Subcutaneous abdominal adipose tissue (tissue), 5 donors: ENCODE data around the gene AGAP1.

Experiments
- H3K27ac ChIP-seq: one replicate; pipeline ENCODE4 v1.7.0; 2013; ENCODE audit warnings: low read depth, mild to moderate bottlenecking, inconsistent platforms, low read length, moderate library complexity
- H3K27me3 ChIP-seq, 5 donors: one replicate each; pipeline ENCODE4 v1.7.0; 2013; ENCODE audit warnings: low read length in 5 of 5, inconsistent platforms in 1 of 5; ENCODE audit not compliant: control insufficient read depth in 5 of 5, insufficient read depth in 4 of 5
- H3K36me3 ChIP-seq, 5 donors: one replicate each; pipeline ENCODE4 v1.7.0; 2013; ENCODE audit warnings: low read length in 5 of 5; ENCODE audit not compliant: control insufficient read depth in 5 of 5, insufficient read depth in 5 of 5
- H3K4me1 ChIP-seq, 5 donors: one replicate each; pipeline ENCODE4 v1.7.0; 2013; ENCODE audit warnings: low read length in 5 of 5, mild to moderate bottlenecking in 3 of 5, moderate library complexity in 1 of 5; ENCODE audit not compliant: control insufficient read depth in 5 of 5, insufficient read depth in 5 of 5
- H3K4me3 ChIP-seq, 5 donors: one replicate each; pipeline ENCODE4 v1.7.0; 2013; ENCODE audit warnings: low read length in 5 of 5, low read depth in 1 of 5
- H3K9ac ChIP-seq, 5 donors: one replicate each; pipeline ENCODE4 v1.7.0; 2013; ENCODE audit warnings: low read length in 5 of 5, mild to moderate bottlenecking in 4 of 5, moderate library complexity in 3 of 5
- H3K9me3 ChIP-seq, 5 donors: one replicate each; pipeline ENCODE4 v1.7.0; 2013; ENCODE audit warnings: low read length in 5 of 5; ENCODE audit not compliant: control insufficient read depth in 5 of 5
- donor health status: healthy.
- donor health status: healthy.
- donor health status: healthy.
- donor health status: healthy.
- donor health status: healthy.

Gene AGAP1

DNA sequence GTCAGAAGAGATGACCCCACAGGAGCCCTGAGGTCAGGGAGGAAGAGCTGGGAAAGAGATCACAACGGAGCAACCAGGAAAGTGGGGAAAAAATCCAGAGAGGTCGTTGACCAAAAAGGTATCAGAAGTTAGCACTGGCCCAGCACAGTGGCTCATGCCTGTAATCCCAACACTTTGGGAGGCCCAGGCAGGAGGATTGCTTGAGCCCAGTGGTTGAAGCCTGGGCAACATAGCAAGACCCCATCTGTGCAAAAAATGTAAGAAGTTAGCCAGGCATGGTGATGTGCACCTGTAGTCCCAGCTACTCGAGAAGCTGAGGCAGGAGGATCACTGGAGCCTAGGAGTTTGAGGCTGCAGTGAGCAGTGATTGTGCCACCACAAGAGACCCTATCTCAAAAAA lies 552.9 kb downstream of the AGAP1 start:
- H3K9me3 ChIP-seq: no peaks in the 10 kb centered on the region
- H3K27ac ChIP-seq: no peak overlapping the region
- peaks cover 0 to 47% (median 41%) of the 10 kb centered on the region in 5 donors for H3K36me3 ChIP-seq
- peaks cover 0 to 2% (median 0%) of the 10 kb centered on the region in 5 donors for H3K4me1 ChIP-seq
- no peak overlapping the region for H3K4me3 ChIP-seq
- H3K9ac ChIP-seq: no peak overlapping the region
- H3K27me3 ChIP-seq: no peaks in the 10 kb centered on the region

DNA sequence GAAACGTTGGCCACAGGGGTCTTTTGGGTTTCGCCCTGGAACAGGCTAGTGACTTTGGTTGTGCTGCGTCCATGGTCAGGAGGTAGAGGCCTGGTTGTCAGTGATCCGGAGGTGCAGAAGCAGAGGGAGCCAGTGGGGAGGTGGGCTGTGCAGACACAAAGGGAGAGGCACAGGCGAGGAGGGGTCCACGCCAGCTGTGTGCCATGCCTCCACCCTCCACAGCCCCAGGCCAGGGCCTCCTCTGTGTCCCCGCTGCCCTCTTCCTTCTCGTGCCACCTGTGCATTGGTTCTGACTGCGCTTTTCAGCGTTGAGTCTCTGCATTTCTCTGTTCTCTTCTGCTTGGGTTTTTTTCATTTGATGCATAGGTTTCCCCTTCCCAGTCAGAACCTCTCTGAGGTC lies 553.3 kb downstream of the AGAP1 start:
- H3K9me3 ChIP-seq: no peaks in the 10 kb centered on the region
- no peak overlapping the region for H3K27ac ChIP-seq
- H3K4me3 ChIP-seq: no peak overlapping the region
- H3K36me3 ChIP-seq: peaks cover 0 to 43% (median 38%) of the 10 kb centered on the region in 5 donors
- no peaks in the 10 kb centered on the region for H3K27me3 ChIP-seq
- H3K9ac ChIP-seq: no peak overlapping the region
- peaks cover 0 to 2% (median 0%) of the 10 kb centered on the region in 5 donors for H3K4me1 ChIP-seq

DNA sequence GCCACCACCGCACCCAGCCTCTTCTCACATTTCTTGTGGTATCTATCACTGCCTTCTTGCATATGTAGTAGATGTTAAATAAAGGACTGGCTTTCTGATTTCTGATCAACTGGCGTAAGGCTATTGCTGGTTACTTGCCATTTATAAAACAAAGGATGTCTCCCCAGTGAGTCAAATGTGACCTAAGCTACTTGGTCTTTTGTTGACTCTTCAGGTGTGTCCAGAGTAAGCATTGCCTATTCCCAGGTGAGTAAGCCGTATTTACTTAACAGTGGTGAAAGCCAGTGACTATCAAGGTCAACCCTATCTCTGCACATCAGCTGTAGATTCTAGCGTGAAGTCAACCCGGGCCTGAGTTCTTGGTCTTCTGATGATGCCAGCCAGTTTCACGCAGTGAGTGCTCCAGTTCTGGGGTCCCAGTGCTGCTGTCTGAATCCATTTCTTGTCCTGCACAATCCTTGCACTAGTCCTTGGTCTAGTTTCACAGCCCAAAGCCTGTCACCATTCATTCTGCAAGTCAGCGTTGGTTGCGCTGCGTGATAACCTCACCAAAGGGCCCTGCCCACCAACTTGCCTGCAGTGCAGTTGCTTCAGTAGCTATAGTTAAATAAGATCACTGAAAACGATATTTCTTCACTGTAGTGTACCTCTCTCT lies 554.2 kb downstream of the AGAP1 start:
- no peaks in the 10 kb centered on the region for H3K27me3 ChIP-seq
- H3K4me1 ChIP-seq: peaks cover 0 to 2% (median 0%) of the 10 kb centered on the region in 5 donors
- peaks cover 0 to 38% (median 34%) of the 10 kb centered on the region in 5 donors for H3K36me3 ChIP-seq
- H3K4me3 ChIP-seq: no peak overlapping the region
- no peak overlapping the region for H3K27ac ChIP-seq
- no peaks in the 10 kb centered on the region for H3K9me3 ChIP-seq
- no peak overlapping the region for H3K9ac ChIP-seq

DNA sequence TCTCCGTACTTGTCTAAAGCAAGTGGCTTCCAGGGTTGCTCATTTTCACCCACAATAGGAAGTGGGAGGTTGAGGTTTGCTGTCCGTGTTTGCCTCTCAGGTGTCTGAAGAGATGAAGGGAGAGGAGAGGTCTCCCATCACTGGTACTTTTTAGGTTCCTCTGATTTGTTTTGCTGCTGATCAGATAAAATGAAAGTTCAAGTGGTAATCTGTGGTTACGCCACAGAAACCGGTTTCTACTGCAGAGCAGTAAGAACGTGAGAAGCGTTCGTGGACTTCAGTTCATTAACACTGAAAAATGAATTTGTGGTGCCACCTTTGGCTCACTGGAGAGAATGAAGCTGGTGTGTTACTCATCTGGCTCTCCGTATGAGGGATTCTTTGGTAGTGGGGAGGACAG lies 556.1 kb downstream of the AGAP1 start:
- H3K4me3 ChIP-seq: no peak overlapping the region
- peaks cover 0 to 2% (median 0%) of the 10 kb centered on the region in 5 donors for H3K4me1 ChIP-seq
- peaks cover 0 to 31% (median 28%) of the 10 kb centered on the region in 5 donors for H3K36me3 ChIP-seq
- no peaks in the 10 kb centered on the region for H3K27me3 ChIP-seq
- H3K27ac ChIP-seq: no peak overlapping the region
- H3K9ac ChIP-seq: no peak overlapping the region
- H3K9me3 ChIP-seq: no peaks in the 10 kb centered on the region

DNA sequence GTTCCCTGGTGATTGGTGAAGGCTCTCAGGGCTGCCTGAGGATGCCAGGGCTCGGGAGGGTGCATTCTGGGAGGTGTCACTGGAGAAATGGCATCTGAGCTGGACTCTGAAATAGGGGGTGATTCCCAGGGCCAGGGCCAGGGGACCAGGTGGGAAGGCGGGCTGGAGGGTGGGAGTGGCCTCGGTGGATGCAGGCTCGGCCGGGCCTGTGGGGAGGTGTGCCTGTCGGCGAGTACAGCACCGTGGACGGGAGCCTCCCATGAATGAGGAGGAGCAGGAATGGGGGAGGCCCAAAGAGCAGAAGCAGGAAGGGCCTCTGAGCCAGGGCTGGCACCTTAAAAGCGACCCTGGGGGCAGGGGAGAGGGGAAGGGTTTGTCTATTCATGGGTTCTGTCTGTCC lies 557.5 kb downstream of the AGAP1 start:
- Histone ChIP-seq H3K9ac (no peak overlapping the region), H3K9me3 (no peaks in the 10 kb centered on the region), H3K36me3 (peaks cover 0 to 25% (median 21%) of the 10 kb centered on the region in 5 donors), H3K4me1 (peaks cover 0 to 2% (median 0%) of the 10 kb centered on the region in 5 donors), H3K4me3 (no peak overlapping the region), H3K27ac (no peak overlapping the region), H3K27me3 (no peaks in the 10 kb centered on the region)

DNA sequence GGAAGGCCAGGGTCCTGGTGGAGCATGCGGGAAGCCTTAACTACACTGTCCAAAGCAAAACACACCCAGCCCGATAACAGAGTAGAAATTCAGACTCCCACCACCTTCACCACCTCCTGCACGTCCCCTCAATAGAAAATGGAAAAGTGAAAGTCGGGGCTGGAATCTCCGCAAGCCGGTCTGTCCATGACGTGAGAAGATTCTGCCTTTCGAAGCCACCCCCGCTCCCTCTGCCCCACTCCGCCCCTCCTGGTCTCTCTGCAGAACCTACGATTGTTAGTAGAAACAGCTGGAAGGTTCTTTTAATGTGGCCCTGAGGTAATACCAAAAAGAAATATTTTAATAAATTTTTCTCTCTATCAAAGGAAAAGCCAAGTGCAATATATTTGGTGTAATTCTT lies 558.0 kb downstream of the AGAP1 start:
- Histone ChIP-seq H3K27me3 (no peaks in the 10 kb centered on the region), H3K4me1 (peaks cover 0 to 2% (median 0%) of the 10 kb centered on the region in 5 donors), H3K27ac (no peak overlapping the region), H3K4me3 (no peak overlapping the region), H3K36me3 (peaks cover 0 to 25% (median 21%) of the 10 kb centered on the region in 5 donors), H3K9me3 (no peaks in the 10 kb centered on the region), H3K9ac (no peak overlapping the region)

DNA sequence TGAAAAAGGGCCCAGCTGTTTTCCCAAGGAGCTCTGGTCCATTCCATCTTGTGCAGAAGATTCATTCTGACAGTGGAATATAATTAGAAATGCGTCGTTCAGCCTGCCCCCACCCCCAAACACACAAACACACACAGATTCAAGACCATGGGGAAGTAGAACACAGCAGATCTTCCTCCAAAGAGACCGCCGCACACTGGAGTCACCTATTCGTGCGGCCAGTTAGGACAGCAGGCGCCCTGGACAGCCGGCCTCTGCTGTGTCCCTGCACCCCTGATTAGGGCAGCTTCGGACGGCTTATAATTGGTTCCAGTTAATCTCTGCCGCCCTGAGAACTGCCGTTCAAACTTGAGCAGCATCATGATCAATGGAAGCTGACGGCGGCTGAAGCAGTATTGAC lies 558.4 kb downstream of the AGAP1 start:
- no peaks in the 10 kb centered on the region for H3K27me3 ChIP-seq
- H3K4me1 ChIP-seq: peaks cover 0 to 2% (median 0%) of the 10 kb centered on the region in 5 donors
- H3K9ac ChIP-seq: no peak overlapping the region
- peaks cover 0 to 25% (median 21%) of the 10 kb centered on the region in 5 donors for H3K36me3 ChIP-seq
- H3K27ac ChIP-seq: no peak overlapping the region
- no peak overlapping the region for H3K4me3 ChIP-seq
- H3K9me3 ChIP-seq: no peaks in the 10 kb centered on the region

DNA sequence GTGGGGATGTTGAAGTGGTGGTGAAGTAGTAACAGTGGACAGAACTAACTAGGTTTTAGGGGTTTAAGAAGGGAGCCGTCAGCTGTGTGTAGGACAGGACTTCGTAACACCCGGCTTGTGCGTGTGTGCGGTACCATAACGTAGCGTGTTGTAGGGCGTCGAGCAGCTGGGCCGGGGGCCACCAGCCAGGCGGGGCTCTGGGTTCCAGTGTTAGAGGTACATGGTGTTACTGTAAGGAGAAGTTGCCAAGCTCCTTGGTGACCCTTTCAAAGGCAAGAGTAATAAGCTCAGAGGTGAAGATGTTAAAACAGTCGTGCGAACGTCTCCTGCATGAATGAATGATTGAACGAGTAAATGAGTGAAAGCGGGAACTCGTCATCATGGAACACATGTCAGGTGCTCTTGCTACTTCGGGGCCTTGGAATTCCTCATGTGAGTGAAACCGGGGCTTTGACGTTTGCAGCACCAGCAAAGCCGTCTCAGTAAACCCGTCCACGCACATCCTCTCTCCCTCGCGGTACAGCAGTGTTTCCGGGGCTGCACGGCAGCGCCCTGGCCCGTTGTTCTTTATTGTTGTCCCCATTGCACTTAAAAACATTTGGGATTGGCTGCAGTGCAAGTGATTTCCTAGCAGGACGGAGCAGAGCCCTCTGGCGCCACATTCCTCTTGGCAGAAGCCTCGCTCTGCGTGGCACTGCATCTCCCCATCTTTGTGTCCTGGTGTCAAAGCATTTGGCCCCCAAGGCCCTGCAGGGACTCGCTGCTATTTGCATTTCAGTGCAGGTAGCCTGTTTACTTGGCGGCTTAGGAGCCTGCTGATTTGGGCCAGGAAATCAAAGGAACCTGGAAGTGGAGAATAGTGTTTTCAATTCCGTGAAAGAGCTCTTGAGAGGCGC lies 559.3 kb downstream of the AGAP1 start:
- Histone ChIP-seq H3K27ac (no peak overlapping the region), H3K4me3 (no peak overlapping the region), H3K4me1 (peaks cover 0 to 2% (median 0%) of the 10 kb centered on the region in 5 donors), H3K36me3 (peaks cover 0 to 22% (median 18%) of the 10 kb centered on the region in 5 donors), H3K9me3 (peaks cover 0 to 5% (median 1%) of the 10 kb centered on the region in 5 donors), H3K9ac (no peak overlapping the region), H3K27me3 (no peaks in the 10 kb centered on the region)

DNA sequence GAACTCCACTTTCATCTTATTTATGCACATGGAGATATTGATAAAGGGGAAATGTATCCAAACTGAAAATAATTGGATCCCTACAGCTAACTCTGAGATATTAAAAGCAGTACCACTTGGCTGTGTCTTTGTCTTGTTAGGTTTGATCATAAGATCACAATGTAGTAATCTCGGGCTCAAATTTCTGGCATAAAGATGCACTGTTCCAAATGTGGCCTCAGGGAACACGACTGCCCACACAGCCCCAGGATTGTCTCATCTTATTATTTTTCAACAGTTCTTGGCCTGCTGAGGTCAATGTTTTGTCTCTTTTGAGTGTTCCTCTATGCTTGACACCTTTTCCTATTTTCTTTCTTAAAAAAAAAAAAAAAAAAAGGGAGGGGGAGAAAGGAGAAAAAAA lies 560.3 kb downstream of the AGAP1 start:
- H3K9ac ChIP-seq: no peak overlapping the region
- H3K4me1 ChIP-seq: no peaks in the 10 kb centered on the region
- no peaks in the 10 kb centered on the region for H3K27me3 ChIP-seq
- H3K4me3 ChIP-seq: no peak overlapping the region
- peaks cover 0 to 7% (median 3%) of the 10 kb centered on the region in 5 donors for H3K9me3 ChIP-seq
- no peak overlapping the region for H3K27ac ChIP-seq
- peaks cover 0 to 16% (median 10%) of the 10 kb centered on the region in 5 donors for H3K36me3 ChIP-seq
